ENCODE data around the gene SLC27A2.

DNA sequence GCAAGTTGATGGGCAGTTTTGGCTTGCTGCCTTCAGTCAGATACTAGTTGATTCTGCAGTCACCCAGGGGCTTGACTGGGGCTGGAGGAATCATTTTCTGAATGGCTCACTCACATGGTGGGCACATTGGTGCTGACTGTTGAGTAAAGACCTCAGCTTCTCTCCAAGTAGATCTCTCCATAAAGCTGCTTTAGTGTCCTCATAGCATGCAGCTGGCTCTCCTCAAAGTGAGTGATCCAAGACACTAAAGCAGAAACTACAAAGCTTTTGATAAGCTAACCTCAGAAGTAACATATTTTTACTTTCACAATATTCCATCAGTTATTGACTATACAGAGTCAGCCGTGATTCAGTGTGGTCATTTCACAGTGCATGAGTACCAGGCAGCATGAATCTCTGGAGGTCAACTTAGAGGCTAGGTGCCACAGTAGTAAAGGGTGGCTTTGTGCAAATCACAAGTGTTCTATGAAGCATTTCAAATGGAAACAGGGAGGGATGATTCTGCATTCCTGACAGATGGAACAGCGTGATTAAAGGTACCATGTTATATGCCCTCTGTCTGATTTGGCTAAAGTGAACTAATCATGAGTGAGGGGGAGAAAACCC lies 38.6 kb upstream of the SLC27A2 start:
- TF ChIP-seq GATA2 (IDR thresholded peaks at IDR 0.05; ENCODE audit: low read depth, low read length) (no peak), GATA3 (IDR thresholded peaks at IDR 0.05; ENCODE audit: low read depth, low read length) (no peak)
